ENCODE results near the gene PRKD2.

GRCh38 chr19:46731007-46731501 lies 14.1 kb upstream of the PRKD2 start:
- no peak for TF ChIP-seq CTCF (IDR thresholded peaks at IDR 0.05)
- TF ChIP-seq POLR2A (IDR thresholded peaks at IDR 0.05), result no peak
- no peak for TF ChIP-seq POLR2AphosphoS5 (IDR thresholded peaks at IDR 0.05)
